Astrocyte (in vitro differentiated cells and primary cell): ENCODE measurements around the gene DNAH2. TPM values are rescaled to one million over a fixed set of nuclear protein-coding genes. Genes with fewer than 3 reads are reported as not detected.

Source experiments
- DNase-seq: peaks from one replicate; pipeline ENCODE4 v3.0.0-alpha.2; 2010; ENCODE audit warnings: low read depth
- FAIRE-seq: peaks from 2 replicates; lab custom pipeline; 2011; peaks lifted over from hg19 to GRCh38; lab: Jason Lieb, UNC
- H2AFZ ChIP-seq: 2 replicates; pipeline ENCODE4 v1.6.0; 2012; ENCODE audit warnings: low read depth, low read length, inconsistent platforms
- H3K27ac ChIP-seq: 2 replicates; pipeline ENCODE4 v1.5.1; 2011; ENCODE audit warnings: low read depth, low read length, inconsistent platforms
- H3K27me3 ChIP-seq: 2 replicates; pipeline ENCODE4 v1.6.0; 2011; ENCODE audit warnings: low read length, inconsistent platforms; ENCODE audit not compliant: insufficient read depth
- H3K36me3 ChIP-seq: 2 replicates; pipeline ENCODE4 v1.5.1; 2011; ENCODE audit warnings: low read length, inconsistent platforms; ENCODE audit not compliant: insufficient read depth
- H3K4me1 ChIP-seq: 2 replicates; pipeline ENCODE4 v1.5.1; 2011; ENCODE audit warnings: low read length, inconsistent platforms; ENCODE audit not compliant: insufficient read depth
- H3K4me2 ChIP-seq: 2 replicates; pipeline ENCODE4 v1.6.0; 2012; ENCODE audit warnings: low read length, inconsistent platforms
- H3K4me3 ChIP-seq: 2 replicates; pipeline ENCODE4 v1.5.1; 2011; ENCODE audit warnings: low read depth, mild to moderate bottlenecking, low read length, inconsistent platforms; ENCODE audit not compliant: insufficient read depth
- H3K79me2 ChIP-seq: 2 replicates; pipeline ENCODE4 v1.6.0; 2012; ENCODE audit warnings: mild to moderate bottlenecking, low read length, inconsistent platforms; ENCODE audit not compliant: insufficient read depth
- H3K9ac ChIP-seq: 2 replicates; pipeline ENCODE4 v1.6.0; 2012; ENCODE audit warnings: mild to moderate bottlenecking, low read length, inconsistent platforms
- H3K9me3 ChIP-seq: 2 replicates; pipeline ENCODE4 v1.5.1; 2012; ENCODE audit warnings: low read depth, mild to moderate bottlenecking, low read length, inconsistent platforms; ENCODE audit not compliant: insufficient read depth
- H4K20me1 ChIP-seq: 2 replicates; pipeline ENCODE4 v1.6.0; 2012; ENCODE audit warnings: low read length, inconsistent platforms; ENCODE audit not compliant: insufficient read depth
- H3K27ac Mint-ChIP-seq: one replicate; pipeline ENCODE4 v1.8.0; 2021; ENCODE audit warnings: mild to moderate bottlenecking, mixed read lengths; ENCODE audit not compliant: unreplicated experiment
- H3K27me3 Mint-ChIP-seq: one replicate; pipeline ENCODE4 v1.8.0; 2021; ENCODE audit warnings: low read depth, mixed read lengths; ENCODE audit not compliant: unreplicated experiment
- H3K36me3 Mint-ChIP-seq: one replicate; pipeline ENCODE4 v1.8.0; 2021; ENCODE audit warnings: low read depth, mixed read lengths; ENCODE audit not compliant: unreplicated experiment
- H3K4me1 Mint-ChIP-seq: one replicate; pipeline ENCODE4 v1.8.0; 2021; ENCODE audit warnings: low read depth, mixed read lengths; ENCODE audit not compliant: unreplicated experiment
- H3K4me3 Mint-ChIP-seq: one replicate; pipeline ENCODE4 v1.8.0; 2021; ENCODE audit warnings: mild to moderate bottlenecking, moderate library complexity, mixed read lengths; ENCODE audit not compliant: unreplicated experiment
- H3K9me3 Mint-ChIP-seq: one replicate; pipeline ENCODE4 v1.8.0; 2021; ENCODE audit warnings: mild to moderate bottlenecking, mixed read lengths; ENCODE audit not compliant: unreplicated experiment
- EZH2 ChIP-seq: IDR thresholded peaks from 2 replicates; pipeline ENCODE4 v1.6.1; 2012; ENCODE audit warnings: mild to moderate bottlenecking, low read length, inconsistent platforms; ENCODE audit not compliant: insufficient read depth
- total RNA-seq: library from RNA; stranded (reverse); gene quantifications from 2 replicates; pipeline ENCODE4 v1.2.1, GENCODE V29; 2021
- TF ChIP-seq, protein P1 (sequence below): IDR thresholded peaks from 2 replicates; pipeline ENCODE4 v1.5.1; 2011; ENCODE audit warnings: low read depth, mild to moderate bottlenecking, inconsistent platforms, low read length, moderate library complexity; ENCODE audit not compliant: insufficient read depth

Gene DNAH2
- total RNA-seq, 1 donor from 2014 or later, result 0.11 TPM

- H3K9ac ChIP-seq, result peak overlapping the region; percentile 94
- Mint-ChIP-seq H3K4me1 (peaks cover 37% of the 10 kb centered on the region), H3K27ac (peak overlapping the region; percentile 89), H3K4me3 (peak overlapping the region; percentile 95), H3K36me3 (peaks cover 4% of the 10 kb centered on the region), H3K27me3 (peaks cover 22% of the 10 kb centered on the region), H3K9me3 (no peaks in the 10 kb centered on the region)
- TF ChIP-seq EZH2, result no peak
- TF ChIP-seq, protein P1, sequence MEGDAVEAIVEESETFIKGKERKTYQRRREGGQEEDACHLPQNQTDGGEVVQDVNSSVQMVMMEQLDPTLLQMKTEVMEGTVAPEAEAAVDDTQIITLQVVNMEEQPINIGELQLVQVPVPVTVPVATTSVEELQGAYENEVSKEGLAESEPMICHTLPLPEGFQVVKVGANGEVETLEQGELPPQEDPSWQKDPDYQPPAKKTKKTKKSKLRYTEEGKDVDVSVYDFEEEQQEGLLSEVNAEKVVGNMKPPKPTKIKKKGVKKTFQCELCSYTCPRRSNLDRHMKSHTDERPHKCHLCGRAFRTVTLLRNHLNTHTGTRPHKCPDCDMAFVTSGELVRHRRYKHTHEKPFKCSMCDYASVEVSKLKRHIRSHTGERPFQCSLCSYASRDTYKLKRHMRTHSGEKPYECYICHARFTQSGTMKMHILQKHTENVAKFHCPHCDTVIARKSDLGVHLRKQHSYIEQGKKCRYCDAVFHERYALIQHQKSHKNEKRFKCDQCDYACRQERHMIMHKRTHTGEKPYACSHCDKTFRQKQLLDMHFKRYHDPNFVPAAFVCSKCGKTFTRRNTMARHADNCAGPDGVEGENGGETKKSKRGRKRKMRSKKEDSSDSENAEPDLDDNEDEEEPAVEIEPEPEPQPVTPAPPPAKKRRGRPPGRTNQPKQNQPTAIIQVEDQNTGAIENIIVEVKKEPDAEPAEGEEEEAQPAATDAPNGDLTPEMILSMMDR, result no peak
- peaks cover 27% of the 10 kb centered on the region for H4K20me1 ChIP-seq
- peak overlapping the region; percentile 77 for H3K4me3 ChIP-seq
- peaks cover 25% of the 10 kb centered on the region for H3K79me2 ChIP-seq
- peak overlapping the region; percentile 82 for H2AFZ ChIP-seq
- peaks cover 50% of the 10 kb centered on the region for H3K4me1 ChIP-seq
- H3K27ac ChIP-seq, result peak overlapping the region; percentile 93
- DNase-seq (peak; percentile 47), FAIRE-seq (no peak)
- H3K27me3 ChIP-seq, result no peaks in the 10 kb centered on the region
- no peaks in the 10 kb centered on the region for H3K36me3 ChIP-seq
- peak overlapping the region; percentile 100 for H3K4me2 ChIP-seq
- H3K9me3 ChIP-seq, result no peaks in the 10 kb centered on the region
Measured at GRCh38 chr17:7835814-7836595, 118.5 kb downstream of the DNAH2 start.

- Histone ChIP-seq H3K27me3 (no peaks in the 10 kb centered on the region), H3K4me1 (peaks cover 55% of the 10 kb centered on the region), H3K79me2 (peaks cover 25% of the 10 kb centered on the region), H3K27ac (peak overlapping the region; percentile 93), H3K9me3 (no peaks in the 10 kb centered on the region), H3K9ac (peak overlapping the region; percentile 94), H3K4me2 (peak overlapping the region; percentile 100), H3K4me3 (peak overlapping the region; percentile 77), H3K36me3 (no peaks in the 10 kb centered on the region), H4K20me1 (peaks cover 31% of the 10 kb centered on the region), H2AFZ (peak overlapping the region; percentile 82)
- peak overlapping the region; percentile 89 for H3K27ac Mint-ChIP-seq
- H3K27me3 Mint-ChIP-seq, result peaks cover 14% of the 10 kb centered on the region
- FAIRE-seq, result no peak
- peaks cover 4% of the 10 kb centered on the region for H3K36me3 Mint-ChIP-seq
- H3K4me3 Mint-ChIP-seq, result peak overlapping the region; percentile 95
- H3K9me3 Mint-ChIP-seq, result no peaks in the 10 kb centered on the region
- peak; percentile 85 for DNase-seq
- TF ChIP-seq, protein P1, result no peak
- TF ChIP-seq EZH2, result no peak
- peaks cover 42% of the 10 kb centered on the region for H3K4me1 Mint-ChIP-seq
Measured at GRCh38 chr17:7836596-7837407, 119.3 kb downstream of the DNAH2 start.
